ENCODE measurements around the gene CHCHD3. TPM values are rescaled to one million over a fixed set of nuclear protein-coding genes. Genes with fewer than 3 reads are reported as not detected.

CHCHD3 gene
- total RNA-seq, 1 experiment from 2014 or later, result 102 TPM

- H3K27me3 Mint-ChIP-seq (ENCODE audit: insufficient read depth, unreplicated experiment), result no peaks in the 10 kb centered on the region
- no peaks in the 10 kb centered on the region for H3K9me3 Mint-ChIP-seq (ENCODE audit: unreplicated experiment)
- H3K4me1 Mint-ChIP-seq (ENCODE audit: low read depth, unreplicated experiment), result peaks cover 8% of the 10 kb centered on the region
- no peaks in the 10 kb centered on the region for H3K36me3 ChIP-seq (ENCODE audit: control insufficient read depth, insufficient read depth, low read length)
- no peaks in the 10 kb centered on the region for H3K36me3 Mint-ChIP-seq (ENCODE audit: insufficient read depth, unreplicated experiment)
- ChIA-PET CTCF (no interaction called here), POLR2A (no interaction called here)
- BruUV-seq (replicated peaks), result no TSS peak
- 0 out of 2 replicates have a peak, but pooled peaks cover 4% of the 10 kb centered on the region for H3K4me1 ChIP-seq
- TF ChIP-seq CTCF (IDR thresholded peaks at IDR 0.05; ENCODE audit: insufficient read depth in 1 of 2, low read depth in 1 of 2, low read length in 1 of 2, severe bottlenecking in 1 of 2, unreplicated experiment in 1 of 2), result no peak
- intact Hi-C loops (cut with micrococcal nuclease; ENCODE audit: unreplicated experiment), result no loop called here
- H3K9me3 ChIP-seq, result no peaks in the 10 kb centered on the region
- H3K27ac Mint-ChIP-seq (ENCODE audit: unreplicated experiment), result no peak overlapping the region
- no peak for DNase-seq
- H3K4me3 ChIP-seq (ENCODE audit: low read depth, low read length), result no peak overlapping the region
- no peak overlapping the region for H3K4me3 Mint-ChIP-seq (ENCODE audit: unreplicated experiment)
- H3K27me3 ChIP-seq (replicated peaks; ENCODE audit: control insufficient read depth, insufficient read depth, low read length), result no peaks in the 10 kb centered on the region
Measured at GRCh38 chr7:132876576-132876975, 205.3 kb downstream of the CHCHD3 start.

DNA sequence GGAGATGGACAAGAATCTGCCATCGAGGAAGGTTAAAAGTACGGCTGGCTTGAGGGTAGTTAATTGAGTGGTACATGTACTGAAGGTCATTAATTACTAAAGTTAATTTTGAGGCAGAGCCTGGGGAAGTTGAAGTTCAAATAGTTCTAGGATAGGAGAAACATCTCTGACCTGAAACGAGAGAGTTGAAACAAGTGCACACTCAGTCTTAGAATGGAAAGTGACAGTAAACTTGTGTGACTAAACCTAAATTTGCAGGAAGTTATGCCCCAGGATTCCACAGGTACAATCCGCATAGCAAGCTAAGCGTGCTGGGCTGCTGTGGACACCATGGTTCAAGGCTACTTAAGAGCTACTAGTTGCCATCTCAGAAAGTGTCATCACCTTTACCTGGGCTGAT is 209.9 kb downstream of the CHCHD3 start:
- H3K4me1 Mint-ChIP-seq (ENCODE audit: low read depth, unreplicated experiment), result no peaks in the 10 kb centered on the region
- H3K9me3 Mint-ChIP-seq (ENCODE audit: unreplicated experiment), result no peaks in the 10 kb centered on the region
- no peak for DNase-seq
- H3K4me3 Mint-ChIP-seq (ENCODE audit: unreplicated experiment), result no peak overlapping the region
- no TSS peak for BruUV-seq (replicated peaks)
- Histone ChIP-seq H3K27me3 (replicated peaks; ENCODE audit: control insufficient read depth, insufficient read depth, low read length) (no peaks in the 10 kb centered on the region), H3K4me3 (ENCODE audit: low read depth, low read length) (no peak overlapping the region), H3K4me1 (no peaks in the 10 kb centered on the region), H3K9me3 (no peaks in the 10 kb centered on the region), H3K36me3 (ENCODE audit: control insufficient read depth, insufficient read depth, low read length) (no peaks in the 10 kb centered on the region)
- peaks cover 5% of the 10 kb centered on the region for H3K36me3 Mint-ChIP-seq (ENCODE audit: insufficient read depth, unreplicated experiment)
- no peak for TF ChIP-seq CTCF (IDR thresholded peaks at IDR 0.05; ENCODE audit: insufficient read depth in 1 of 2, low read depth in 1 of 2, low read length in 1 of 2, severe bottlenecking in 1 of 2, unreplicated experiment in 1 of 2)
- intact Hi-C loops (cut with micrococcal nuclease; ENCODE audit: unreplicated experiment), result no loop called here
- ChIA-PET POLR2A (no interaction called here), CTCF (no interaction called here)
- H3K27me3 Mint-ChIP-seq (ENCODE audit: insufficient read depth, unreplicated experiment), result no peaks in the 10 kb centered on the region
- H3K27ac Mint-ChIP-seq (ENCODE audit: unreplicated experiment), result no peak overlapping the region

DNA sequence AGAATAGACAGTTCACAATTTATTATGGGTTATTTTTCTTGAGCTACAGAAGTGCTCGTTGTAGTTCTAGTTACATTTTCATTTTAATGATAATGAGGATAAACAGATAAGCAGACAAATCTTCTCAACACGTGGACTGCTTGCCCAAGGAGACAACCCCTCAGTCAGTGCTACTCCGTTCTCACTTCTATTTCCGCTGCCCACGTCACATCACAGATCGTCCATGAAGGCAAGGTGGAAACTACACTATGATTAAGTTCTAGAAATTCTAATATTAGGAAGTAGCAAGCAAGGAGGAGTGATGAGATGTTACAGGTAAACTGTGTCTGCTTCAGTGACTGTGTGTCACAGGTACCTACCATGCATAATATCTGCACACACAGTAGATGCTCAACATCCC is 210.5 kb downstream of the CHCHD3 start:
- Histone ChIP-seq H3K4me1 (no peaks in the 10 kb centered on the region), H3K4me3 (ENCODE audit: low read depth, low read length) (no peak overlapping the region), H3K36me3 (ENCODE audit: control insufficient read depth, insufficient read depth, low read length) (no peaks in the 10 kb centered on the region), H3K9me3 (no peaks in the 10 kb centered on the region), H3K27me3 (replicated peaks; ENCODE audit: control insufficient read depth, insufficient read depth, low read length) (no peaks in the 10 kb centered on the region)
- CTCF ChIA-PET, result no interaction called here
- Mint-ChIP-seq H3K4me3 (ENCODE audit: unreplicated experiment) (no peak overlapping the region), H3K27ac (ENCODE audit: unreplicated experiment) (no peak overlapping the region), H3K27me3 (ENCODE audit: insufficient read depth, unreplicated experiment) (no peaks in the 10 kb centered on the region), H3K9me3 (ENCODE audit: unreplicated experiment) (no peaks in the 10 kb centered on the region), H3K36me3 (ENCODE audit: insufficient read depth, unreplicated experiment) (peaks cover 5% of the 10 kb centered on the region), H3K4me1 (ENCODE audit: low read depth, unreplicated experiment) (no peaks in the 10 kb centered on the region)
- POLR2A ChIA-PET, result no interaction called here
- intact Hi-C loops (cut with micrococcal nuclease; ENCODE audit: unreplicated experiment), result no loop called here
- no TSS peak for BruUV-seq (replicated peaks)
- DNase-seq, result no peak
- TF ChIP-seq CTCF (IDR thresholded peaks at IDR 0.05; ENCODE audit: insufficient read depth in 1 of 2, low read depth in 1 of 2, low read length in 1 of 2, severe bottlenecking in 1 of 2, unreplicated experiment in 1 of 2), result no peak
